Measurements from ENCODE around the gene ADGRA1. TPM values are rescaled to one million over a fixed set of nuclear protein-coding genes. Genes with fewer than 3 reads are reported as not detected.

ADGRA1 gene
- total RNA-seq, 1 donor from 2014 or later: not detected

DNA sequence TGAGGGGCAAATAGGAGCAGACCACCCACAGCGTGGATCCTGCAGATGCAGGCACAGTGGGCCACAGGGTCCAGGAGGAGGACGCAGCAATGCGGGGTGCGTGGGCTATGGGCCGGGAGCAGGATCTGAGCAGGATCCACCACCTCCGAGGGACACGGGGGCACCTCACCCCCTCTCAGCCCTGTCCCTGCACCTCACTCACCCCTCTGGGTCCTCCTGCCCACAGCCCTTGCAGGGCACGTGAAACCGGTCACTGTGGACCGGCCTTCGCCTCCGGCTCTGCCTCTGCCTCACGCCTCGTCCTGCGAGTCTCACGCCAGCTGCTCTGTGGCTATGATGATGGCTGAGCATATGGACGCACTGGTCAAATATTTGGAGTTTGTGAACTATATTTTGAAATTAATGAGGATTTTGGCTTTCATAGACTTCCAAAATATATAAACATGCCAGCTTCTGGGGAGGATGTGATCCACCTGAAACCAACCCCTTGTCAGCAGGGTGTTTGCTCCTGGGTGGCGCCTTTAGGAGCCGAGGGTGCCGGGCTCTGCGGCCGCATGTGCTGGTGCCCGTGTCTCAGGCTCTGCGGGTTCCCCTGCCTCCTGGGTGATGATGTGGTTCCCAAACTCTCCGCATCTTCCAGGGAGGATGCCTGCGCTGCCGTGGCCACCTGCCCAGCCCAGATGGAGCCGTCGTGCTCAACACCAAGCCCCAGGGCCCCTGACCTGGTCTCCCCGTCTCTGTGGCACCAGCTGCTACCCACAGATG lies 11.3 kb upstream of the ADGRA1 start:
- DNase-seq (ENCODE audit: low read depth in 2 of 2): no peak

DNA sequence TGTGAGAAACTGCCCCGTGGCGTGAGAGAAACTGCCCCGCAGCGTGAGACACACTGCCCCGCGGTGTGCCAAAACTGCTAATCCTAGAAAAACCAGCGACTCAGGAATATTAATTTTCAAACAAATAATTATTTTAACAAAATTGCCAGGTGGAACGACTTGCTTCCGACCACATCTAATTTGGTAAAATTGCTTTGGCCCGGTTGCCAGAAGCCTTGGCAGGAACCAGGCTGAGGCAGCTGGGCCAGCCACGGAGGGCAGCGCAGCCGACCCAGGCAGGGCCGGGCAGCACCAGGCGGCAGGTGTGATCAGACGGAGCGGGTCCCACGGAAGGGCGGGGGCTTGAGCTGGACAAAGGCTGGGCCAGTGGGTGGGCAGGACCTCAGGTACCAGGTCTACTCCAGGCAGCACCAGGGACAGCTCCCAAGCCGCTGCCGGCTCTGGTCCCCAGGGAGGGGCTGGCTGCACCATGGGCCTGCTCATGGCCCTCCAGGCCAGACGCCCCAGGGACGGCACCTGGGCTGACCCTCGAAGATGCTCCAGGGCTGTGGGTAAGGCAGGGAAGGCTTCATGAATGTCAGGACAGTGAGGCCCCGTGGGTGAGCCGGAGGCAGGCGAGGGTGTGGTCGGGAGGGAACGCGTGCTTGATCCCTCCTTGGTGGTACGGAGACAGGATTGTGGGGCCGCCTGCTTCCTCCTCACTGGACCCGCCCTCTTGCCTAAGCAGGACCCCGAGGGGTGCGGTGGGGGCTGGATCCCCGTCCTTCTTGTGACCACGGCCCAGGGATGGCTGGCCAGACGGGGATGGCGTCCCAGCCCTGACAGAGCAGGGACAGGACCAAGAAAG lies 7.7 kb upstream of the ADGRA1 start:
- DNase-seq (ENCODE audit: low read depth in 2 of 2): no peak

DNA sequence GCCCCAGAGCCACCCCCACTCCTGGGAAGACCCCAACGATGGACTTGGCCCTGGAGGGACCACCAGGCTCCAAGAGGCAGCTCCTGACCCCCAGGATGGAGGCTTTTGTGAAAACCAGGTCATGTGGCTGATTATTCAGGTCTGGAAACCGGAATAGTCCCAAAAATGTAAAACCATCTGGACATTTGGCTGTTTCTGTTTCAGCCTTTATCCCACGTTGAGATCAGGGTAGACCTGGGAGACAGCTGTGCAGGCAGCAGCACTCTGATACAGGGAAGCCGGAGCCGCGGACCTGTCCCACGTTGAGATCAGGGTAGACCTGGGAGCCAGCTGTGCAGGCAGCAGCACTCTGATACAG lies 7.1 kb upstream of the ADGRA1 start:
- DNase-seq (ENCODE audit: low read depth in 2 of 2): no peak

DNA sequence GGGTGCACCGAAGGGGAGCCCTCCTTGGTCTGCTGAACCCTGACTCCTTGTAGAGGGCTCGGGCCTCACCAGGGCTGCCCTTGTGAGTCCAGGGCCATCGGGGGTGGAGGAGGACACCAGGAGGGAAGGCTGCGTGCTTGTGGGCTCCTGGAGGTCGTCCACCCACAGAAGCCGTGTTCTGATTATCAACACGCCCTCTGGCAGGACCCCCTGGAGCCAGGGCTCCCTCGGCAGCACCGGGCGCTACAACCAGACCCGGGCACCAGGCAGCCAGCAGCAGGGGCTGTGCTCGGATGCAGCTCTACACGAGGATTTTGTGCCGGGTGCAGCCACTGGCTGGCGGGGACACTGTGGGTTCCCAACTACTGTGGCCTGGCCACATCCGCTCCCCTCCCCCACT lies 6.1 kb upstream of the ADGRA1 start:
- no peak for DNase-seq (ENCODE audit: low read depth in 2 of 2)

DNA sequence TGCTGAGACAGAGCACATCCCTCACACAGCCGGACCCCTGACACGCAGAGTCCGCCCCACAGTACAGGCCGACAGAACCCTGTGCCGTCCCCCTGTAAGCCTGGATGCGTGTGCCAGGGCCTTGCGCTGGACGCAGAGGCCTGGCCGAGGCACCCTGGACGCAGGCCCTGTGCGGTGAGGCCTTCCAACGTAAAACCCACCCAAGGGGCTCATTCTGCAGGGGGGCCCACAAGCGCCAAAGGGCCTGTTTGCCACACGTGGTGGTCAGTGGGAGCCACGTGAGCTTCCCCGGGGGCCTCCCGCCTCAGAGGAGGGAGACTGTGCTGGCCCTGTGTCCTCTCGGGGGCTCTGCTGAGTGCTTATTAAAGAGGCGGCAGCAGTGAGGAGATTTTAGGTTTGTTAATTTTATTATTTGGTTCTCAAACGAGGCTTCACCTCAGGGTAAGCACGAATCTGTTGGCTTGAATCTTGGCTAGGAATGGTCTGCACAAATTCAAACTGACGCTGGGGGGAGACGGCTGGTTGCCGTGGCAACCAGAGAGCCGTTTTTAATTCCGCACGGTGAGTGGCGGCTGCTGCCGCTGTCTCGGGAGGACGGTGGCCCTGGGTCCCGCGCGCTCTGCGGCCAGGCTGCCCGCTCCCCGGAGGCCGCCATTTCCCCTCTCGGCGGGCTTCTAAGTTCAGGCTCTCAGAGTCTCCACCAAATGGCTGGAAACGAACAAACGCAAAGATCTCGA lies 4.9 kb upstream of the ADGRA1 start:
- DNase-seq (ENCODE audit: low read depth in 2 of 2): no peak

DNA sequence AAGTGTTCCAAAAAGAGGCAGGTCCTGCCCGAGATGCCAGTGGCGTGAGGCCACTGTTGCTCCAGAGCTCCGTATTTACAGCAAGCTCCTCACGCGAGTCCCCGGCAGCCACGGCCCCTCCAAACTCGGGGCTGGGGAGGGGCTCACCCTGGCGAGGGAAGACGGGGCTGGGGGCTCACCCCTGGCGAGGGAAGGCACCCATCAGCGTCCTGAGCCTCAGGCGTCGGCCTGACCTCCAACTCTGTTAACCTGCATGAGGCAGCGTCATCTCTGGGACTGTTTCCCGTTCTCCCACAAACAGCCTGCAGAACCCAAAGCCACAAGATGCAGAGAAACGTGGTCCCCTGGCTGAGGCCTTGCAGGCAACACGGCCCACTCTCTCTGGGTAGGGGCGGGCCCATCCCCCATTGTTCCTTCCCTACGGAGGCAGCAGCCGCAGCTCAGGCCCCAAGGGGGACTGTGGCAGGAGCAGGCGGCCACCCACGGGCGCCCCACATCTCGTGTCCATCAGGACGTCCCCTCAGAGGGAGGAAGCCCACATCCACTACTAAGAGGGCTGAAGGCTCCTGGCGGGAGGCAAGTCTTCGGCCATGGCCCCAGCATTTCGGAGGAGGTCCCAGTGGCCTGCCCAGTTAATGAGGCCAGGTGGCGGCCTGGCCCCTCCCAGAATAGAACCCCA lies 4.2 kb upstream of the ADGRA1 start:
- DNase-seq (ENCODE audit: low read depth in 2 of 2): no peak

DNA sequence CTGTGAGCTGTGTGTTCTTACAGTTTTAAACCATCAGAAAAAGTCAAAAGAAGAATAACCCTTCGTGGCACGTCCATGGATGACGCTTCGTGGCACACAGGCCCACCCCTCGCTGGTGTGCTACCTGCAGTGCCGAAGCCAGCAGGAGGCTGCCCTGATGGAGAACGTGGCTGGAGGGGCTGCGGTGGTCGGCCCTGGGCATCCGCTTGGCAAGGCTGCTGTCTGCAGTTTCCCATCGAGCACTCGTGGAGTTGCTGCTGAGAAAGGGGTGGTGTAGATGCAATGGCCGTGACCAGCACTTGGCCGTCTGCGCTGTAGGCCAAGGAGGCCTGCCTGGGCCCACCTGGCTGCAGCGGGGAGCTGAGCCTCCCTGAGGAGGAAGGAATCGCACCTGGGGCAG lies 3.2 kb upstream of the ADGRA1 start:
- DNase-seq (ENCODE audit: low read depth in 2 of 2): no peak

DNA sequence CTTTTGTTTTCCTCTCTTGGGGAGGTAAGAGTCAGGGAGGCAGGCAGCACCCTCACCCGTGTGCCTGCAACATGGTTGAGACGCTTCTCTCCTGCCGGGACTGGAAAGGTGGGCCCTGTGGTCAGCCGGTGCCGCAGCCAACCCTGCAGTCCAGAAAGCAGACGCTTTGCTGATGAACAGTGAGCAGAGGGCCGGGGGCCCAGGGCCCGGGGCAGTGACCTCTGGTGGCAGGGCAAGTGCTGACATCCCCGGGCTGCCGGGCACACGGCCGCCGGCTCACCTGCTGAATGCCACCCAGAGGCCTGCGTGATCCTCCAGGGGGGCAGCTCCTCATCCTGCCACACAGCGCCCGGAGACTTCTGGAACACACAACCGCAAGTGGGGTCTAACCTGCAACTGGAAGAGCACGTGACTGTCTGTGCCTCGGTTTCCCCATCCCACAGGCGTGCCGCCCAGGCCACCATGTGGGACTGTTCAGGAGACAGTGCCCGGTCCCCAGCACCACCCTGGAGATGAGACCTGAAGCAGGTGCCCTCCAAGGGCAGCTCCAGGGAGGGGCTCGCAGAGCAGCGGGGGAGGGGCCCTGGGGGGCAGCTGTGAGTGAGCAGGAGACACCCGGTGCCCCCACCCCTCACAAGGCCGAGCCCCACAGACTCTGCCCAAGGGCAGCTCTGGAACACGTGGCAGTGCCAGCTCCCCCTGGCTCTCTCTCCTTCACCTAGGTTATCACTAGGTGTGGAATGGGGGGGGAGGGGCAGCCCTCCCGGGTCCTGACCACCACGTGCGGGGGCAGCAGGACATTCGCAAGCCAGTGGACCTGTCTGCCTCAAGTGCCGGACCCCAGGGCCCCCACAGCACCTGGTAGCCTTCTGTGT lies 2.2 kb upstream of the ADGRA1 start:
- no peak for DNase-seq (ENCODE audit: low read depth in 2 of 2)

DNA sequence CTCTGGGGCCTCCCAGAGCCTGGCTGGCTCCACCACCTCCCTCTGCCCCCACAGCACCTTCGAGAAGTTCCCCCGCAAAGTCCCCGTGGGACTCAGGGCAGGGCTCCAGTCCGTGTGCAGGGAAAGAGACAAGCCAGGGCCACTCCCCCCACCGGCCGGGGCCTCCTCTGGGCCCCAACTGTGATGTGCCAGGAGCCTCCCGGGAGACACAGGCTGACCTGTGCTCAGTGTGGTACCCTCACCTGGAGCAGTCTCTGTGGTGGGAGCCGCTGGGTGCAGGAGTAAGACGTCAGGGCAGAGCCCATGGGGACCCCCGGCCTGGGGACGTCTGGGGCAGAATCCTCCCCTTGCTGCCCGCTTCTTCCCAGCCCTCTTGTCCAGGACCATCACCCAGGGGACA lies 1.5 kb upstream of the ADGRA1 start:
- DNase-seq (ENCODE audit: low read depth in 2 of 2): no peak

DNA sequence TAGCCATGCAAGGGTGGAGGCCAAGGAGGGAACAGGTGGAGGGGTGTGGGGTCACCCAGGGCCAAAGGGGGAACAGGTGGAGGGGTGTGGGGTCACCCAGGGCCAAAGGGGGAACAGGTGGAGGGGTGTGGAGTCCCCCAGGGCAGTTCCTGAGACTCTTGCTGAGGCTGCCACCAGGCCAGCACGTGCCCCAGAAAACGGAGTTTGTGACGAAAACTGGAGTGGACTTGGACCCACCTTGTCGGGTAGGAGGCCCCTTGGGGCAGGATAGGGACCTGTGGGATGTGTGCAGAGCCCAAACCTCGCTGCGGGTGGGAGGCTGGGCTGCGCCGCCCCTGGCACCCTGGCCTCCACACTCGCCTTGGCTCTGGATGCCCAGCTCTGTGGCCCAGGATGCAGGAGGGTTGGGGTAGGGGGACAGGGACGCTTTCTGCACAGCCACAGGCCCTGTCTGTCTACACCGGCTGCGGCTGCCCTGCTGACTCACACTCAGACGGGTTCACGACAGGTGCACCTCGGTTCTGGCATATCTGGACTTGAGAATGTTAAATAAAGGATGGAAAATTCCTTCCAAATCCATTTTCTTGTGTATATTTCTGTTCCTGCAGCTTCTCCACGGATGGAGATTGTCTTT lies 562 bp upstream of the ADGRA1 start:
- DNase-seq (ENCODE audit: low read depth in 2 of 2): no peak

DNA sequence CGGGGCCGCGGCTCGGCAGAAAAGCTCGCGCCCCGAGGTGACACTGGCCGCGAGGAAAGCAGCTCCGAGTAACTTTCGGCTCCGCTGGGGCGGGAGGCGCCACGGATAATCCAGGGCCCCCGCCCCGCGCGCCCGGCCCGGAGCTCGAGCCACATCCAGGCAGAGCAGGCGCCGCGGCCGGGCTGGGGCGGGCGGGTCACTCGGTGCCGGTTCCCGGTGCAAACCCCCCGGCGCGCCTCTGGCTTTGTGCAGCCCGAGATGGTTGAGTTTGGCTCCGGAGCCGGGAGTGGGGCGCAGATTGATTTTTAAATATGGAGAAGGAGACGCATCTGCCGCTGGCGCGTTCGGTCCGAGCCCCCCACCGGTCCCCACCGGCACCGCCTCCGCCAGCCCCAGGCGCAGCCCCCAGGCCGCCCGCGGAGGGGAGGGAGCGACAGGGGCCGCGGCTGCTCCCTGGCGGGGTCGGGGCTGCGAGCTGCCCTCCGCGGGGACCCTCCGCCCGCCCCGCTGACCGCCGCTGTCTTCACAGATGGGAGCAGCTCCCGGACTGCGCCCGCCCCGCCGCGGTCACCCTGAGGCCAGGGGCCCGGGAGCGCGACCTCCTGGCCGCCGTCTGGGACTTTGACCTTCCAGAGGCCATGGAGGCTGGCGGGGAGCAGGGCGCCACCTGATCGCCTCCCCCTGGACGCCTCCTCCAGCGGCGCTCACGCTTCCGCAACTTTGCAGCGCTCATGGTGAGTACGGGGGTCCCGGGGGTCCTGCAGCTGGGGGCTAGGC lies 643 bp downstream of the ADGRA1 start:
- no peak for DNase-seq (ENCODE audit: low read depth in 2 of 2)

DNA sequence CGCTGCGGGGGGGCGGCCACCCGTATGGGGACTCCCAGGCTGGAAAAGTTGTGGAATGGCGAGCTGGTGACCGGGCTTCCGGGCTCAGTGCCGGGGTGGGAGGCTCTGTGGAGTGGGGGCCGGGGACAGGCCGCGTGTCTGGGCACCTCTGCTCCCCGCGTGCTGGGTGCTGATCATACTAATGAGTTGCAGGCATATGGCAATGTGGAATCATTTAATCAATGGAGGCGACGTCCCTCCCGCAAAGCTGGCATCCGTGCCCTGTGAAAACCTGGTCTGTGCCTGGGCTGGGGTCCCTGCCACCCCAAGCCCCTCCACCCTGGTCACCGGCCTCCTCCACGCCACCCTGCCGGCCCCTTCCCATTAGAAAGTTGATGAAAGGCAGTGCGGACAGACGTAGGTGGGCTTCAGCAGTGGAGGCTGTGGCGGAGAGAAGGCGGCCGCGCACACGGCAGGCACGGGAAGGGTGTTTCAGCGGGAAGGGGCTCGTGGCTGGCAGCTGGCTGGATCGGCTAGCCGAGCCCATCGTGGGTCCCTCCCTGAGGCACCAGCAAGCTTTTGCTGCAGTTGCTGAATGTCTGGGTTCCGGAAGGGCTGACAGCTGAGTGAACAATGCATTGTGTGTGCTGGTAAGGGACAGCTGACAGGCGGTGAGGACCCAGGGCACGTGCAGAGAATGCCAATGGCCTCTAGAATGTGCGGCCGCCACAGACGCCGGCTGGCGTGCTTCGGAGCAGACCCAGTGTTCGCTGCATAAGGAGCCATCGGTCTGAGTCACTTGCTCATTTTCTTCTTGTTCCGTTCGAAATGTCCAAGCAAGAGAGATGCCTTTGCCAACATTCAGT lies 1.5 kb downstream of the ADGRA1 start:
- no peak for DNase-seq (ENCODE audit: low read depth in 2 of 2)

DNA sequence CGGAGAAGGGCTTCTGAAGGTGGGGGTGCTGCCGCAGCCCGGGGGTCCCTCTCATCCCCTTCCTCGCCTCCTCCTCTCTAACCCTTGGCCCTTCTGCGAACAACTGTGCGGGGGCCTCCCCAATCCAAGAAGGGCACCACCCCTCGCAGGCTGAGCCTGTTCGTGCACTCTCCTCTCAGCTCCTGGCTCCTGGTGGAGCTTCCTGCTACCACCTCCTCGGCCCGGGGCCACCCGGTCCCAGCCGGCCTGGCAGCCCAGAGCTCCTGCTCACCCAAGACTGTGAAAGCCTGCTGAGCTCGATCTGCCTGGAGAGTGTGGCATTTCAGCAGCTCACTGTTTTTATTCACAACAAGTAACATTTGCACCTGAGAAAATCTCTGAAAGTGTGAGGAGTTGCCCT lies 2.4 kb downstream of the ADGRA1 start:
- DNase-seq (ENCODE audit: low read depth in 2 of 2): no peak

DNA sequence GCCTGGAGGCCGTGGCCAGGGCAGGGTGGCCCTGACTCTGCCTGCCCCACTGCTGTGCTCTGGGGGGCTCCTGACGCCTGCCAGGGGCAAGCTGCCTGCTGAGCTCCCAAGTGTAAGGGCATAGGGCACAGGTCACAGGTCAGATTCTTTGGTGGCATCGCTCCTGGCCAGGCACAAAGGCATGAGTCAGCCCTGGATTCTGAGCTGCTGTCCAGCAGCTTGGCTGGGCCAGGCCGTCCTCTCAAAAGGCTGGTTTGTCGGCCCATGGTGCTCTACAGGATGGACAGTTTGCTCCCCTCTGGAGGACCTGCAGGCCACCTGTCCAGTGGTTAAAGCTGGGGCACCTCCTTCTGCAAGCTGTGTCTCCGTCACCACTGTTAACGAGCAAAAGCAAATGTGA lies 2.9 kb downstream of the ADGRA1 start:
- no peak for DNase-seq (ENCODE audit: low read depth in 2 of 2)

DNA sequence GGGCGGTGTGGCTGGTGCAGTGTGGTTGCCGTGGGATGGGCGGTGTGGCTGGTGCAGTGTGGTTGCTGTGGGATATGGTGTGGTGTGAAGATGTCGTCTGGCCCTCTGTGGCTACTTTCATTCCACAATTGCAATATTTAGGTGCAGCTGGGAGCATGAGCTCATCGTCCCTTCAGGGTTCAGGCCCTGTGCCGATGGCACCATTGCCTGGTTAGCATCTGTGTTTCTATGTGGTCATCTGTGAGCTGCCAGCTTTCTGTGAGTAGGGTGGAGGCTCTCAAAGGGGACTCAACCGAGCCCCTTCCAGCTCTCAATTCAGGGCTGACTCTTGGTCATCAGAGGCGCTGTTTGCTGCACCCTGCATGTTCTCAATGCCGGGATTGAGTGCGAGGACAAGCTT lies 3.6 kb downstream of the ADGRA1 start:
- no peak for DNase-seq (ENCODE audit: low read depth in 2 of 2)

DNA sequence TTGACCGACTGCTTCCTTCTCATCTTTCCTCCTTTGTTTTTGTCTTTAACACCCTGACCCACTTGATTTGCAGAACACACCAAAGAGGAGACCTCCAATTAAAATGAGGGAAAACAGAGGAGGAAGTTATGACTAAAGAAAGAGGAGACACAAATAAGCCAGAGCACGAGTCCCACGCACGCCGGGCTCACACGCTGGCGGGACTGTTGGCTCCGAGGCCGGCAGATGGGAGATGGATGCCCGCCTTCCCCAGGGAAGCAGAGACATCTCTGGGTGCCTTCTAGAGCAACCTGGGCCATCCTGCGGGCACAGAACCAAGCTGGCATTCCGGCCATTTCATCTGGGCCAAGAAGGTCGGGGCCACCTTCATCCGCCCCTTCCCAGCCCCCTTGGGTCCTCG lies 5.6 kb downstream of the ADGRA1 start:
- no peak for DNase-seq (ENCODE audit: low read depth in 2 of 2)

DNA sequence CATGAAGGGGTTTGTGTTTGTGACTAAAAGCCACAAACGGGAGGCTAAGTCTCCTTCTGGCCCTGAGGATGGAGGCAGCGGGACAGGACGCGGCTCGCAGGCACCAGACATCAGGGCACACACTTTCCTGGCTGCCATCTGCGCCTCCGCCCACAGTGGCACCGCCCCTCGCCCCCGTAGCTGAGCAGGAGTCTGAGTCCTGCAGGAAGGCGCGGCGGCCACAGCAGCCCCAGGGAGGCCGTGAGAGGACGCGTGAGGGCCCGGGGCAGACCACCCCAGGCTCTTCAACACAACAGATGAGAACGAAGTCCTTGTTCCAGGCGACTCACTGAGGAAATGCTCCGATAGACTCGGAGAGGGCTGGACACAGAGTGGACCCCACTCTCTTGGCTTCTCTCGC lies 6.6 kb downstream of the ADGRA1 start:
- no peak for DNase-seq (ENCODE audit: low read depth in 2 of 2)

DNA sequence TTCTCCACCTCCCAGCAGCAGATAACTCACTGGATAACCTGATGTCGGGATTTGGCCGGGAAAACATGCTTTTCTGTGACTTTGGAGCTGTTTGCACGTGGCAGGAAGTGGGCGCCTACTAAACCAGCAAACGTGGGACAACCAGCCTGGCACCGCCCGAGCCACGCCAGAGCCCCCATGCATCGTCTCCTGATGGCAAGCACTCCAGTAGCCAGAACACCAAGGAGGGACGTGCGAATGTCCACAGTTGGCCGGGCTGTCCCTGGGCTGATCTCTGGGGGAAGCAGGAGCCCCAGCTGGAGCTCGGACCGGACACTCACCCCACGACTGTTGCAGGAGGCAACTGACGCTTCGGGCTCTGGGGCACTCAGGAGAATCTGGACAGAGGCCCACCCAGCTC lies 7.1 kb downstream of the ADGRA1 start:
- DNase-seq (ENCODE audit: low read depth in 2 of 2): no peak

DNA sequence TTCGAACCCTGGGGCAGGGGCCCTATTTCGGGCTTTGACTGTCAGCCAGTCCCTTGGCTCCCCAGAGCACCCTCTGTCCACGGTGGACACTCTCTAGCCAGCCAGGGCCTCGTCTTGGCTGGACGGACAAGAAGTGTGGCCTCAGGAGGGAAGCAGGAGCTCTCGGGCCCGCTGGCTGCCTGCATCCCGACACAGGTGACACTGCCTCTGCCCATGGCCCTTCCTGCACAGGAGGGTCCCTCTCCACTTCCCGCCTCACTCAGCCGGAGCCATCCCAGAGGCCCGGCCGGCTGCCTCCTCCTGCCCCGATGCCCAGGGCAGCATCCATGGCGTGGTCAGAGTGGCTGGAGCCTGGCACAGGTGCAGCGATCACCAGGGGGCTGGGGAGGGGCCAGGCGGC lies 7.9 kb downstream of the ADGRA1 start:
- no peak for DNase-seq (ENCODE audit: low read depth in 2 of 2)
